ENCODE measurements around the gene SCP2.

- TF ChIP-seq ZNF384 (IDR thresholded peaks at IDR 0.05) = no peak
- TF ChIP-seq SP1 (IDR thresholded peaks at IDR 0.05) = no peak
- no peak for TF ChIP-seq LEF1 (IDR thresholded peaks at IDR 0.05; ENCODE audit: borderline replicate concordance)
- no peak for TF ChIP-seq FOXK2 (IDR thresholded peaks at IDR 0.05)
- TF ChIP-seq FOXA1 (IDR thresholded peaks at IDR 0.05) = no peak
- no peak for TF ChIP-seq BHLHE40 (IDR thresholded peaks at IDR 0.05; ENCODE audit: borderline replicate concordance)
- TF ChIP-seq PKNOX1 (IDR thresholded peaks at IDR 0.05) = no peak
- TF ChIP-seq TARDBP (IDR thresholded peaks at IDR 0.05) = no peak
- no peak for TF ChIP-seq CTBP1 (IDR thresholded peaks at IDR 0.05; ENCODE audit: borderline replicate concordance)
- TF ChIP-seq ELF4 (IDR thresholded peaks at IDR 0.05) = no peak
- TF ChIP-seq FOXM1 (IDR thresholded peaks at IDR 0.05; ENCODE audit: borderline replicate concordance) = no peak
- no peak for TF ChIP-seq NFRKB (IDR thresholded peaks at IDR 0.05)
- no peak for TF ChIP-seq ARNT (IDR thresholded peaks at IDR 0.05)
- TF ChIP-seq HDGF (IDR thresholded peaks at IDR 0.05; ENCODE audit: borderline replicate concordance) = no peak
Observed at GRCh38 chr1:53049574-53049967, 122.5 kb downstream of the SCP2 start.

All from HEK293T (cell line).